GM10248 (cell line): ENCODE measurements around the gene RBM23.

Experiments used
- CTCF ChIA-PET: fragments of 300-600 bp; sonication (Branson Sonifier 250); formaldehyde crosslinking; extraction: SDS; loops from one replicate; lab custom pipeline; 2021; ENCODE audit warnings: antibody characterized with exemption; lab: Yijun Ruan, JAX
- POLR2A ChIA-PET: fragments of 350-650 bp; sonication (Branson Sonifier 250); formaldehyde crosslinking; extraction: SDS; loops from one replicate; lab custom pipeline; 2020; ENCODE audit warnings: antibody characterized with exemption; lab: Yijun Ruan, JAX
- DNase-seq: peaks from one replicate; pipeline ENCODE4 v3.0.0; 2012; ENCODE audit errors: extremely low spot score
- TF ChIP-seq, protein P1 (sequence below): IDR thresholded peaks from 2 replicates; pipeline ENCODE4 v1.5.1; 2012; ENCODE audit warnings: mild to moderate bottlenecking, low read depth; ENCODE audit errors: extremely low read depth, missing control alignments, control extremely low read depth

The RBM23 gene

GRCh38 chr14:22906073-22906472, 12.9 kb downstream of the RBM23 start:
- ChIA-PET POLR2A (no interaction called here), CTCF (interaction anchor here (0.9 to 1.6 kb wide), 4 partner anchors 9 to 122 kb away, joined by 3 to 5 read pairs (median 4); no protein-coding TSS in a partner anchor)
- no peak for DNase-seq
- TF ChIP-seq, protein P1, sequence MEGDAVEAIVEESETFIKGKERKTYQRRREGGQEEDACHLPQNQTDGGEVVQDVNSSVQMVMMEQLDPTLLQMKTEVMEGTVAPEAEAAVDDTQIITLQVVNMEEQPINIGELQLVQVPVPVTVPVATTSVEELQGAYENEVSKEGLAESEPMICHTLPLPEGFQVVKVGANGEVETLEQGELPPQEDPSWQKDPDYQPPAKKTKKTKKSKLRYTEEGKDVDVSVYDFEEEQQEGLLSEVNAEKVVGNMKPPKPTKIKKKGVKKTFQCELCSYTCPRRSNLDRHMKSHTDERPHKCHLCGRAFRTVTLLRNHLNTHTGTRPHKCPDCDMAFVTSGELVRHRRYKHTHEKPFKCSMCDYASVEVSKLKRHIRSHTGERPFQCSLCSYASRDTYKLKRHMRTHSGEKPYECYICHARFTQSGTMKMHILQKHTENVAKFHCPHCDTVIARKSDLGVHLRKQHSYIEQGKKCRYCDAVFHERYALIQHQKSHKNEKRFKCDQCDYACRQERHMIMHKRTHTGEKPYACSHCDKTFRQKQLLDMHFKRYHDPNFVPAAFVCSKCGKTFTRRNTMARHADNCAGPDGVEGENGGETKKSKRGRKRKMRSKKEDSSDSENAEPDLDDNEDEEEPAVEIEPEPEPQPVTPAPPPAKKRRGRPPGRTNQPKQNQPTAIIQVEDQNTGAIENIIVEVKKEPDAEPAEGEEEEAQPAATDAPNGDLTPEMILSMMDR = no peak

GRCh38 chr14:22905627-22906026, 13.3 kb downstream of the RBM23 start:
- TF ChIP-seq, protein P1 = no peak
- ChIA-PET CTCF (interaction anchor here (0.9 to 1.6 kb wide), 4 partner anchors 10 to 122 kb away, joined by 3 to 5 read pairs (median 4); no protein-coding TSS in a partner anchor), POLR2A (no interaction called here)
- DNase-seq = no peak

DNA sequence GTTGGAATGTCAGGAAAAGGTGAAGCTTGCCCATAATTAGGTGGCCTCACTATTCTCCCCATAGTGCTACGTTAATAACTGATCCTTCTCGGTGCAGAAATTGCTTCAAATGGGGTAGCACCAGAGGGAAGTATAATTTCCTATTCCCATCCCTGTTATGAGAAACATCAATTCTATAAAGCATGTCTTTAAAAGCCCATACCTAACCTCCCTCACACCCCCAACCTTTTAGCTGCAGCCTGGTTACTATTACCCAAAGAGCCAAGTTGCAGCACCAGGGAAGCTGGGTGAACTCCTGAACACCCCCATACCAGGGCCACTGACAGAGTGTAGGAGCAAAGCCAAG, 15.2 kb downstream of the RBM23 start:
- DNase-seq = no peak
- TF ChIP-seq, protein P1 = no peak
- CTCF ChIA-PET = interaction anchor here (1.2 to 7.4 kb wide), 8 partner anchors 13 to 334 kb away, joined by 9 to 74 read pairs (median 48); partner anchors contain the start of genes LRP10, PRMT5, RBM23 and REM2
- POLR2A ChIA-PET = no interaction called here

GRCh38 chr14:22901799-22902198, 17.1 kb downstream of the RBM23 start:
- TF ChIP-seq, protein P1 = no peak
- CTCF ChIA-PET = interaction anchor here (0.8 to 7.4 kb wide), 20 partner anchors 9 to 429 kb away, joined by 3 to 74 read pairs (median 8); partner anchors contain the start of genes LRP10, MMP14, PRMT5 and RBM23
- POLR2A ChIA-PET = interaction anchor here (0.7 to 1.4 kb wide), 3 partner anchors 13 to 18 kb away, joined by 4 to 5 read pairs (median 5); partner anchors contain the start of gene REM2
- no peak for DNase-seq

DNA sequence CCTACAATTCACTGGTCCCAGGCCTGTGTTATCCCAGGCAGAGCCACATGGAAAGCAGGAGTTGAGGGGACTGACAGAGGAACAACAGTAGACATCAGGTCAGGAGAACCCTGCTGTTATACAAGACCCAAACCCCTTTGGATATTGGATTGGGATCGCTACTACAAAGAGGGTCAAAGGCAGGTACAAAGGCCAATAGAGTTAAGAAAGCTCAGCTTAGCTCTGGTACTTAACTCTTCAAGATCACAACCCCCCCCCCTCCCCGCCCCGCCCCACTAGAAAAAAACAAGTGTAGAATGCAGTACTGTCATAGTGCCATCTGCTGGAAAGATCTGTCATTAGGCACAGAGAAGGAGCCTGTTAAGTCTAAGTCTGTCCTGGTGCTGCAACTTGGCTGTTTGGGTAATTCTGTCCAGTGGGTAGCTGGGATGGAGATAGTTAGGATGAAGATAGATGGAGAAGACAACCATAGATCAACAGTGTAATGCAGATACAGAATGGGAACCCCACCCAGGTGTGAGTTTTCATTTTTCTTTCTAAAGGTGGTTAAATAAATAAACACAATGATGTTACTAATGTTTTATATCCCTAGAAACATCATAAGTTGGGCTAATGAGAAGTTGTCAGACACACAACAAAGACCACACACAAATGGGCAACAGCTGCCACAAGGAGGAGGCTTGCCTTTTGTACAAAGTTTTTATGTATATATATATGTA, 18.7 kb downstream of the RBM23 start:
- ChIA-PET CTCF (interaction anchor here (0.6 to 7.4 kb wide), 30 partner anchors 8 to 511 kb away, joined by 3 to 74 read pairs (median 5); partner anchors contain the start of genes LRP10, MMP14, MRPL52 and RBM23), POLR2A (no interaction called here)
- DNase-seq = peak; percentile 70
- TF ChIP-seq, protein P1 = peak; percentile 59

DNA sequence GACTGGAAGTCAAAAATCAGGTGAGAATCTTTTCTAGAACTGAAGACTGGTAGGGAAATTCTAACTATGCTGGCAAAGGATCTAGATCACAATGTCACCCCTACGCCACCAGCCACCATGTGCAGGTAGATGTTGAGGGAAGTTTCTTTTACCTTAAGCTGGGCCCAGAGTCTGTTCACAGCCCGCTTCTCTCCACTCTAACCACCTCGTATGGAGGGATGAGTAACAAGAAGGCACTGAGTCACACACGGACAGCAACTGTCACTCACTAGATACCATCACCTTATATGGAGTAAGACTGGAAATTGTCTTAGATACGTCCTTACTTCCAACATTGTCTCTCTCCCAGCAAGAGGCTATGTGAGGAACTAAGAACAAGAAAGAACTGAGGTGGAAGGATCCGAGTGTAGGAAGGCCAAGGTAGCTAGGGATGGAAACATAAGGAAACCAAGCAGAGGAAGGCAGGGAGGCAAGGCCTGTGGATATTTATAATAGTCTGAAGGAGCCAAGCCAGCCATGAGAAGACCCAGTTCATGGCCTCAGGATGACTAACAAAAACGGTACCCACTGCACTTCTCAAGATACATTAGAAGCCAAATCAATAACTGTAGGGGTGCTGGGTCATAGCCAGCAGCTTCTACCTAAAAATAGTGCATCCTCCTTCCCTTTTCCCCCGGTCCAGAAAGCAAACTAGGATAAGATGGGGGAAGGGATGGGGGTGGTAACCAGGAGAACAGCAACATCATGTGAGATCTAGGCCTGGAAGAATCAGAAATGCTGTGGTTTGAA, 20.5 kb downstream of the RBM23 start:
- no peak for DNase-seq
- ChIA-PET POLR2A (no interaction called here), CTCF (interaction anchor here (1.2 to 7.4 kb wide), 9 partner anchors 9 to 326 kb away, joined by 3 to 74 read pairs (median 11); partner anchors contain the start of genes LRP10, MMP14, RBM23 and REM2)
- TF ChIP-seq, protein P1 = no peak
